Astrocyte of the spinal cord (primary cell): ENCODE measurements around the gene SELL.

Experiments used
- DNase-seq: peaks from one replicate; pipeline ENCODE4 v3.0.0; 2011; ENCODE audit warnings: low read depth, low spot score
- H3K4me3 ChIP-seq: 2 replicates; pipeline ENCODE4 v1.5.1; 2011; ENCODE audit warnings: low read depth, mild to moderate bottlenecking, low read length, moderate library complexity
- CTCF ChIP-seq: IDR thresholded peaks from 2 replicates; pipeline ENCODE4 v1.5.1; 2012; ENCODE audit warnings: low read depth, mild to moderate bottlenecking, low read length, inconsistent platforms
- in situ Hi-C: cut with HindIII; loops from 2 replicates; pipeline ENCODE4 v1.10.0; 2017; ENCODE audit warnings: low sequenced_read_pairs

SELL gene

GRCh38 chr1:169707912-169708604 lies 3.4 kb downstream of the SELL start:
- no peak for DNase-seq

GRCh38 chr1:169704797-169705196 lies 6.6 kb downstream of the SELL start:
- DNase-seq: no peak
- in situ Hi-C loops: no loop called here
- H3K4me3 ChIP-seq: no peak overlapping the region
- no peak for TF ChIP-seq CTCF

More at GRCh38 chr1:169707912-169708604, 3.4 kb downstream of the SELL start:
- TF ChIP-seq CTCF: no peak
- in situ Hi-C loops: no loop called here
- H3K4me3 ChIP-seq: no peak overlapping the region

GRCh38 chr1:169701261-169702005 lies 10.0 kb downstream of the SELL start:
- no peak overlapping the region for H3K4me3 ChIP-seq
- in situ Hi-C loops: no loop called here
- no peak for DNase-seq
- no peak for TF ChIP-seq CTCF

GRCh38 chr1:169699707-169700106 lies 11.7 kb downstream of the SELL start:
- no peak for TF ChIP-seq CTCF

GRCh38 chr1:169698976-169699375 lies 12.4 kb downstream of the SELL start:
- no peak for DNase-seq
- in situ Hi-C loops: no loop called here
- TF ChIP-seq CTCF: no peak
- no peak overlapping the region for H3K4me3 ChIP-seq

More at GRCh38 chr1:169699707-169700106, 11.7 kb downstream of the SELL start:
- no peak for DNase-seq
- H3K4me3 ChIP-seq: no peak overlapping the region
- in situ Hi-C loops: no loop called here

GRCh38 chr1:169697755-169698154 lies 13.7 kb downstream of the SELL start:
- H3K4me3 ChIP-seq: no peak overlapping the region
- DNase-seq: no peak
- in situ Hi-C loops: no loop called here
- no peak for TF ChIP-seq CTCF
